ENCODE measurements around the gene NLRP10.

DNA sequence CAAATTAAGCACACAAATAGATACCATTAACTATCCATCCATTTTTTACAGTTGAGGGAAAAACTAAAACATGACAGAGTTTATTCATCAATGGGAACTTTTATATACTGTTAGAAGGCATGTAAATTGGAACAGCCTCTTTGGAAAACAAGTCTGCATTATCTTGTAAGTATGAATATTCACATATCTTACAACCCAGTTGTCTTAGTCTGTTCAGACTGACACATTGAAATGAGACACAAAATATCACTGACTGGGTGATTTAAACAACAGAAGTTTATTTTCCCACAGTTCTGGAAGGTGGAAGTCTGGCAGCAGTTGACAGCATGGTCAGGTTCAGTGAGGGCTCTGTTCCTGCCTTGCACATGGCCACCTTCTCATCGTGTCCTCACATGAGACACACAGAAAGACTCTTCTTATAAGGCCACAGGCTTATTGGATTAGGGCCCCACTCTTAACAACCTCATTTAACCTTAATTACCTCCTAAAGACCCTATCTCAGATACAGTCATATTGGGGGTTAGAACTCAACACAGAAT, 16.4 kb upstream of the NLRP10 start:
- TF ChIP-seq POLR2AphosphoS5 (IDR thresholded peaks at IDR 0.05; ENCODE audit: low read depth, low read length) (no peak), SIN3A (IDR thresholded peaks at IDR 0.05; ENCODE audit: borderline replicate concordance, insufficient read depth, low read length) (no peak), TAF1 (IDR thresholded peaks at IDR 0.05; ENCODE audit: borderline replicate concordance, insufficient read depth, low read length) (no peak)
- TF ChIP-seq, protein P1, sequence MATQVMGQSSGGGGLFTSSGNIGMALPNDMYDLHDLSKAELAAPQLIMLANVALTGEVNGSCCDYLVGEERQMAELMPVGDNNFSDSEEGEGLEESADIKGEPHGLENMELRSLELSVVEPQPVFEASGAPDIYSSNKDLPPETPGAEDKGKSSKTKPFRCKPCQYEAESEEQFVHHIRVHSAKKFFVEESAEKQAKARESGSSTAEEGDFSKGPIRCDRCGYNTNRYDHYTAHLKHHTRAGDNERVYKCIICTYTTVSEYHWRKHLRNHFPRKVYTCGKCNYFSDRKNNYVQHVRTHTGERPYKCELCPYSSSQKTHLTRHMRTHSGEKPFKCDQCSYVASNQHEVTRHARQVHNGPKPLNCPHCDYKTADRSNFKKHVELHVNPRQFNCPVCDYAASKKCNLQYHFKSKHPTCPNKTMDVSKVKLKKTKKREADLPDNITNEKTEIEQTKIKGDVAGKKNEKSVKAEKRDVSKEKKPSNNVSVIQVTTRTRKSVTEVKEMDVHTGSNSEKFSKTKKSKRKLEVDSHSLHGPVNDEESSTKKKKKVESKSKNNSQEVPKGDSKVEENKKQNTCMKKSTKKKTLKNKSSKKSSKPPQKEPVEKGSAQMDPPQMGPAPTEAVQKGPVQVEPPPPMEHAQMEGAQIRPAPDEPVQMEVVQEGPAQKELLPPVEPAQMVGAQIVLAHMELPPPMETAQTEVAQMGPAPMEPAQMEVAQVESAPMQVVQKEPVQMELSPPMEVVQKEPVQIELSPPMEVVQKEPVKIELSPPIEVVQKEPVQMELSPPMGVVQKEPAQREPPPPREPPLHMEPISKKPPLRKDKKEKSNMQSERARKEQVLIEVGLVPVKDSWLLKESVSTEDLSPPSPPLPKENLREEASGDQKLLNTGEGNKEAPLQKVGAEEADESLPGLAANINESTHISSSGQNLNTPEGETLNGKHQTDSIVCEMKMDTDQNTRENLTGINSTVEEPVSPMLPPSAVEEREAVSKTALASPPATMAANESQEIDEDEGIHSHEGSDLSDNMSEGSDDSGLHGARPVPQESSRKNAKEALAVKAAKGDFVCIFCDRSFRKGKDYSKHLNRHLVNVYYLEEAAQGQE (IDR thresholded peaks at IDR 0.05; ENCODE audit: insufficient read depth in 1 of 2, low read depth in 2 of 2, low read length in 2 of 2) = no peak
